ENCODE data around the gene FSTL5. TPM values are rescaled to one million over a fixed set of nuclear protein-coding genes. Genes with fewer than 3 reads are reported as not detected.

Gene FSTL5
- total and polyA plus RNA-seq, 2 experiments from 2014 or later, result not detected

DNA sequence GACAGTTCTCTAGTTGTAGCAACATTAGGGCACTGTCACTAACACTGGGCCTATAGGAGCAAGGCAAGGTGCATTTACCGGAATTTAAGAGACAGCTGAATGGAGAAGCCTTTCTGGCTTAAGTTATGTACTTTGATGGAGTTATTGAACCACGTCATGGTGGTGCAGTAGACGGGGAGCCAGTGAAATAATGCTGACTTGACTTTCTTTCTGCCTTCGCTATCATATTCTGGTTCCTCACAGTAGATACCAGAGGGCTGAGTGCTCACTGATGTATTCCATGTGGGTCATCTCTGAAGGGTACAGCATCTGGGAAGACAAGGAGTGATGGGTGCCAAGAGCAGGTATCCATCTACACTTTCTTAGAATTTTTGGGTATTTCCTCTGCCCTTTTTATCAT lies 802.8 kb downstream of the FSTL5 start:
- 25 to 33% methylated on average over 4 of the region's 4 CpGs for WGBS, 2 experiments (ENCODE audit: low coverage in 1 of 2, low lambda C conversion rate in 2 of 2, missing lambda C conversion rate in 2 of 2)
- no peak for DNase-seq
- H3K9ac ChIP-seq, result no peak overlapping the region
- H3K79me2 ChIP-seq (ENCODE audit: insufficient read depth), result no peaks in the 10 kb centered on the region
- no peaks in the 10 kb centered on the region for H3K9me3 ChIP-seq (ENCODE audit: low read depth)
- no peaks in the 10 kb centered on the region for H3F3A ChIP-seq (ENCODE audit: insufficient read depth)
- H3K4me2 ChIP-seq (ENCODE audit: unreplicated experiment), result no peak overlapping the region
- H3K4me1 ChIP-seq (ENCODE audit: insufficient read depth), result no peaks in the 10 kb centered on the region
- no peaks in the 10 kb centered on the region for H3K27me3 ChIP-seq (replicated peaks; ENCODE audit: insufficient read depth)
- in situ Hi-C loops (cut with MboI), result no loop called here
- no peak overlapping the region for H3K4me3 ChIP-seq
- H3K36me3 ChIP-seq (ENCODE audit: low read depth), result no peaks in the 10 kb centered on the region
- TF ChIP-seq EZH2phosphoT487 (IDR thresholded peaks at IDR 0.05; ENCODE audit: insufficient read depth, low read depth) (no peak), EZH2 (IDR thresholded peaks at IDR 0.05; ENCODE audit: insufficient read depth, poor library complexity, severe bottlenecking) (no peak)
- no peaks in the 10 kb centered on the region for H4K20me1 ChIP-seq (ENCODE audit: insufficient read depth)
- no peak overlapping the region for H2AFZ ChIP-seq
- no peak overlapping the region for H3K27ac ChIP-seq
- 0 out of 2 replicates have a peak, but pooled peaks cover 5% of the 10 kb centered on the region for H3K9me2 ChIP-seq (ENCODE audit: insufficient read depth)

DNA sequence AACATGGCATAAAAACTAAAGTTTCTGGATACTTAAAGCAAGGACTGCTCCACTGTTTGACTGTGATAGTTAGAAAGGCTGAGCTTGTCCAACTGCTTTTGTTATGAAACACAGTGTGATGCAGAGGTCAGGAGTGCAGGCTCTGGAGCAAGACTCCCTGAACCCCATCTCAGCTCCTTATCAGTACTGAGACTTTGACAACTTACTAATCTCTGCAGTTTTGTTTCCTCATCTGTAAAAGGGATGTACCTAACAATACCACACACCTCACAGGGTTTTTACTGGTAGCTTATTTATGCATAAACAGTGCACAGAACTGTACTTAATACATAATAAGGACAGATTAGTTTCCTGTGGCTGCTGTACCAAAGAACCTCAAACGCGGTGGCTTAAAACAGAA lies 804.3 kb downstream of the FSTL5 start:
- Histone ChIP-seq H3K27me3 (replicated peaks; ENCODE audit: insufficient read depth) (no peaks in the 10 kb centered on the region), H3K4me2 (ENCODE audit: unreplicated experiment) (no peak overlapping the region), H3K9me2 (ENCODE audit: insufficient read depth) (0 out of 2 replicates have a peak, but pooled peaks cover 5% of the 10 kb centered on the region), H3K79me2 (ENCODE audit: insufficient read depth) (no peaks in the 10 kb centered on the region), H3F3A (ENCODE audit: insufficient read depth) (no peaks in the 10 kb centered on the region), H4K20me1 (ENCODE audit: insufficient read depth) (no peaks in the 10 kb centered on the region), H3K36me3 (ENCODE audit: low read depth) (no peaks in the 10 kb centered on the region), H3K9ac (no peak overlapping the region), H3K4me1 (ENCODE audit: insufficient read depth) (no peaks in the 10 kb centered on the region), H3K4me3 (no peak overlapping the region), H3K27ac (no peak overlapping the region), H3K9me3 (ENCODE audit: low read depth) (no peaks in the 10 kb centered on the region), H2AFZ (no peak overlapping the region)
- in situ Hi-C loops (cut with MboI), result no loop called here
- WGBS, 2 experiments (ENCODE audit: low coverage in 1 of 2, low lambda C conversion rate in 2 of 2, missing lambda C conversion rate in 2 of 2), result 67 to 73% methylated on average over 2 of the region's 2 CpGs
- no peak for DNase-seq
- TF ChIP-seq EZH2 (IDR thresholded peaks at IDR 0.05; ENCODE audit: insufficient read depth, poor library complexity, severe bottlenecking), result no peak
- no peak for TF ChIP-seq EZH2phosphoT487 (IDR thresholded peaks at IDR 0.05; ENCODE audit: insufficient read depth, low read depth)

DNA sequence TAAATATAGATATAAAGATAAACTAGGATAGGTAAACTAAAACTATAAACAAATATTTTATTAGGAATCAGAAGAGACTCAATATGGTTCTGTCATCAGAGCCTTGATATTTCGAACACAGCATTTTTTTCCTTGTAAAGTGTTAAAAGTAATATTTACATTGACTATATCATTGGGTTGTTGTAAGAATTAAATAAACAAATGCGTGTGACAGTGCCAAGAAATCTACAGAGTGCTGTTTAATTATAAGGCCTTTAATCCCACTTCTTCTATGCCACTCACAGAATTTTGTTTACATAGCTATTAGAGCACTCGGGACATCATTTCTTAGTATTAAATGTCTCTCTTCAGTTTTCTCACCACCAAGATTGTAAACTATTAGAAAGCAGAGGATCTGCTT lies 807.4 kb downstream of the FSTL5 start:
- H3K9me2 ChIP-seq (ENCODE audit: insufficient read depth), result 0 out of 2 replicates have a peak, but pooled peaks cover 5% of the 10 kb centered on the region
- no peaks in the 10 kb centered on the region for H3K9me3 ChIP-seq (ENCODE audit: low read depth)
- in situ Hi-C loops (cut with MboI), result no loop called here
- H3K9ac ChIP-seq, result no peak overlapping the region
- H2AFZ ChIP-seq, result no peak overlapping the region
- TF ChIP-seq EZH2 (IDR thresholded peaks at IDR 0.05; ENCODE audit: insufficient read depth, poor library complexity, severe bottlenecking) (no peak), EZH2phosphoT487 (IDR thresholded peaks at IDR 0.05; ENCODE audit: insufficient read depth, low read depth) (no peak)
- 30 to 35% methylated on average over 3 of the region's 3 CpGs for WGBS, 2 experiments (ENCODE audit: low coverage in 1 of 2, low lambda C conversion rate in 2 of 2, missing lambda C conversion rate in 2 of 2)
- no peaks in the 10 kb centered on the region for H3K27me3 ChIP-seq (replicated peaks; ENCODE audit: insufficient read depth)
- H3K4me2 ChIP-seq (ENCODE audit: unreplicated experiment), result no peak overlapping the region
- no peaks in the 10 kb centered on the region for H3F3A ChIP-seq (ENCODE audit: insufficient read depth)
- no peaks in the 10 kb centered on the region for H4K20me1 ChIP-seq (ENCODE audit: insufficient read depth)
- no peak overlapping the region for H3K27ac ChIP-seq
- no peaks in the 10 kb centered on the region for H3K4me1 ChIP-seq (ENCODE audit: insufficient read depth)
- no peaks in the 10 kb centered on the region for H3K79me2 ChIP-seq (ENCODE audit: insufficient read depth)
- no peak for DNase-seq
- no peak overlapping the region for H3K4me3 ChIP-seq
- H3K36me3 ChIP-seq (ENCODE audit: low read depth), result no peaks in the 10 kb centered on the region

- Histone ChIP-seq H3K4me3 (no peak overlapping the region), H2AFZ (no peak overlapping the region), H3K4me1 (ENCODE audit: insufficient read depth) (no peaks in the 10 kb centered on the region), H3K27me3 (replicated peaks; ENCODE audit: insufficient read depth) (no peaks in the 10 kb centered on the region), H3K9me3 (ENCODE audit: low read depth) (no peaks in the 10 kb centered on the region), H3F3A (ENCODE audit: insufficient read depth) (no peaks in the 10 kb centered on the region), H3K79me2 (ENCODE audit: insufficient read depth) (no peaks in the 10 kb centered on the region), H3K4me2 (ENCODE audit: unreplicated experiment) (no peak overlapping the region), H3K36me3 (ENCODE audit: low read depth) (no peaks in the 10 kb centered on the region), H4K20me1 (ENCODE audit: insufficient read depth) (no peaks in the 10 kb centered on the region), H3K9me2 (ENCODE audit: insufficient read depth) (no peaks in the 10 kb centered on the region), H3K9ac (no peak overlapping the region), H3K27ac (no peak overlapping the region)
- no peak for DNase-seq
- TF ChIP-seq EZH2 (IDR thresholded peaks at IDR 0.05; ENCODE audit: insufficient read depth, poor library complexity, severe bottlenecking) (no peak), EZH2phosphoT487 (IDR thresholded peaks at IDR 0.05; ENCODE audit: insufficient read depth, low read depth) (no peak)
- WGBS, 2 experiments (ENCODE audit: low coverage in 1 of 2, low lambda C conversion rate in 2 of 2, missing lambda C conversion rate in 2 of 2), result 38 to 46% methylated on average over 3 of the region's 3 CpGs
- in situ Hi-C loops (cut with MboI), result no loop called here
These were observed 812.9 kb downstream of the FSTL5 start for GRCh38 chr4:161350946-161351345.

- Histone ChIP-seq H2AFZ (no peak overlapping the region), H3K27me3 (replicated peaks; ENCODE audit: insufficient read depth) (no peaks in the 10 kb centered on the region), H3K4me1 (ENCODE audit: insufficient read depth) (no peaks in the 10 kb centered on the region), H3K27ac (no peak overlapping the region), H3K36me3 (ENCODE audit: low read depth) (no peaks in the 10 kb centered on the region), H3K9me2 (ENCODE audit: insufficient read depth) (no peaks in the 10 kb centered on the region), H3F3A (ENCODE audit: insufficient read depth) (no peaks in the 10 kb centered on the region), H3K4me3 (no peak overlapping the region), H3K9ac (no peak overlapping the region), H3K9me3 (ENCODE audit: low read depth) (no peaks in the 10 kb centered on the region), H3K79me2 (ENCODE audit: insufficient read depth) (no peaks in the 10 kb centered on the region), H3K4me2 (ENCODE audit: unreplicated experiment) (no peak overlapping the region), H4K20me1 (ENCODE audit: insufficient read depth) (no peaks in the 10 kb centered on the region)
- TF ChIP-seq EZH2 (IDR thresholded peaks at IDR 0.05; ENCODE audit: insufficient read depth, poor library complexity, severe bottlenecking) (no peak), EZH2phosphoT487 (IDR thresholded peaks at IDR 0.05; ENCODE audit: insufficient read depth, low read depth) (no peak)
- in situ Hi-C loops (cut with MboI), result no loop called here
- WGBS, 2 experiments (ENCODE audit: low coverage in 1 of 2, low lambda C conversion rate in 2 of 2, missing lambda C conversion rate in 2 of 2), result 0 to 4% methylated on average over 1 of the region's 1 CpG
- DNase-seq, result no peak
These were observed 818.1 kb downstream of the FSTL5 start for GRCh38 chr4:161345741-161346140.

Measured in GM23248 (cell line).